Upper lobe of right lung (tissue), 1 donor: ENCODE data around the gene OLIG3. TPM values are rescaled to one million over a fixed set of nuclear protein-coding genes. Genes with fewer than 3 reads are reported as not detected.

Experiments used
- ATAC-seq: fragments of 200-7000 bp; cut with Tn5 transposase; one replicate; pipeline ENCODE4 v1.9.1; 2020; ENCODE audit warnings: mild to moderate bottlenecking, moderate library complexity
- DNase-seq: peaks from one replicate; pipeline ENCODE4 v3.0.0-alpha.2; 2020
- H3K27ac ChIP-seq: fragments of 200-600 bp; one replicate; pipeline ENCODE4 v1.8.0; 2022
- H3K27me3 ChIP-seq: fragments of 200-600 bp; one replicate; pipeline ENCODE4 v1.8.0; 2022; ENCODE audit warnings: mild to moderate bottlenecking
- H3K36me3 ChIP-seq: fragments of 200-600 bp; one replicate; pipeline ENCODE4 v1.8.0; 2022
- H3K4me1 ChIP-seq: fragments of 200-600 bp; one replicate; pipeline ENCODE4 v1.8.0; 2022
- H3K4me3 ChIP-seq: fragments of 200-600 bp; one replicate; pipeline ENCODE4 v1.8.0; 2022; ENCODE audit warnings: mild to moderate bottlenecking
- H3K9me3 ChIP-seq: fragments of 200-600 bp; one replicate; pipeline ENCODE4 v1.8.0; 2022
- CTCF ChIP-seq: fragments of 200-600 bp; IDR thresholded peaks from one replicate; pipeline ENCODE4 v1.8.0; 2022; ENCODE audit warnings: antibody characterized with exemption
- intact Hi-C: fragments of 100-400 bp; cut with DNase I; formaldehyde crosslinking; loops from one replicate; pipeline ENCODE4 v1.11.0; 2022
- total RNA-seq: library from RNA; stranded (reverse); fragmentation: NEBNext Ultra II Directional; extraction: Animal tissue kit (Norgen Biotek cat#: 25700); gene quantifications from one replicate; pipeline ENCODE4 v1.2.1, GENCODE V29; 2021
- donor health status: DM: no; HTN: yes; CAD: no; lungs with severe emphysema.

Gene OLIG3
- total RNA-seq, 1 donor from 2014 or later, result not detected

DNA sequence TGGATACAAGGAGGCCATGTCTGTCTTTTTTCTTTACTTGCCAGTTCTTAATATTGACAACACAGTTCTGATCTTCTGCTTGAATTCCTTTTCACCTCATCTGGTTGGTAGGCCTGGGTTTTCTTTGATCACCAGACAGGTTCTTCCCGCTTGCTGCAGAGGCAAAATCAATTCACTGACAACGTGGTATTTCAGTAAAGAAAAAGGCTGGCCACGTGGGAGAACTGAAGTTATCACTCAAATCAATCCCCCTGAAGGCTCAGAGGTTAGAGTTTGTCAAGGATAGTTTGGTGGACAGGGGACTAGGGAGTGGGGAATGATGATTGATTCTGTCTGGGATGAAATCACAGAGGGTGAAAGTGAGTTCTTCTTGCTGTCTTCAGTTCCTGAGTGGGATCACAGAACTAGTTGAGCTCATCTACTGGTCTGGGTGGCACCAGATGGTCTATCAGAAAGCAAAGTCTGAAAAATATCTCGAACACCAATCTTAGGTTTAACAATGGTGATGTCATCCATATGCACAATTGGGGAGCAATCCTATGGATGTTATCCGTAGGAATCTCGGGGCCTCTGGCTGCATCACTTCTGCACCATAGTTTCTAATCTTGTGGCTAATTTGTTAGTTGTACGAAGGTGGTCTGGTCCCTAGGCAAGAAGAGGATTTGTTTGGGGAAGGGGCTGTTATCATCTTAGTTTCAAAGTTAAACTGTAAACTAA, 37.3 kb upstream of the OLIG3 start:
- Histone ChIP-seq H3K9me3 (no peaks in the 10 kb centered on the region), H3K27ac (no peak overlapping the region), H3K4me3 (no peak overlapping the region), H3K4me1 (no peaks in the 10 kb centered on the region), H3K27me3 (peaks cover 6% of the 10 kb centered on the region), H3K36me3 (no peaks in the 10 kb centered on the region)
- intact Hi-C loops, result no loop called here
- ATAC-seq (no peak), DNase-seq (no peak)
- TF ChIP-seq CTCF, result no peak

DNA sequence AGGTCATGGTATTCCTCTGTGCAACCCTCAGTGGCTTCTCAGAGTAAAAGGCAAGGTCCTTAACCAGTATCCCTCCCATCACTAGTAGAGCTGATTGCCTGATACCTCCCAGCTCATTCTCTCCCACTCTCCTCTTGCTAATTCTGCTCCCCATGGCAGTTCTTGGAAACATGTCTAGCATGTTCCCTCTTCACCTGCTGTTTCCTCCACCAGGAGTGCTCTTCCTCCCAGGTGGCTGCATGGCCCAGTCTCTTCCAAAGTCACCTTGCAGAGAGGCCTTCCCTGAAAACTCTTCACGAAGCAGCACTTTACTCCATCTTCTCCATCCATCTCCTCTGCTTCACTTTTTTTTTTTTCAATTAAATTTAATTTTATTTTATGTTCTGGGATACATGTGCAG, 36.2 kb upstream of the OLIG3 start:
- peaks cover 6% of the 10 kb centered on the region for H3K27me3 ChIP-seq
- TF ChIP-seq CTCF, result no peak
- intact Hi-C loops, result no loop called here

DNA sequence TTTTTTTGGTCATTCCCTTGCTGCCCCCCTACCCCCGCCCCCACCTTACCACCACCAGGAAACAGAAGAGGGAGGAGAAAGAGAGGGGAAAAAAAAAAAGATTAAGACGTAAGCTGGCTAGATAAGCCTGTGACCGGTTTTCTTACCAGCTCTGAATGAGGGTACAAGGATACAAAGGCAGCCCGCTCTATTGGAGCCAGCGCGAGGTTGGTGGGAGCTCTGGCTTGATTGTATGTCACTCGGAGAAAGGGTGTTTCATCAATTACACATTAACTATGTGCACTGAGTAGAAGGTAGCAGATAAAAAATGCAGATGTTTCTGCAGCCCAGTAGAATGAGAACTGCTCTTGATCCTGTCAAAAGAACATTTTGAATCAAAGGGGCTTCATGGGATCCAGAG, 28.6 kb upstream of the OLIG3 start:
- TF ChIP-seq CTCF, result no peak
- no peaks in the 10 kb centered on the region for H3K4me1 ChIP-seq
- H3K27ac ChIP-seq, result no peak overlapping the region
- no peaks in the 10 kb centered on the region for H3K9me3 ChIP-seq
- peaks cover 14% of the 10 kb centered on the region for H3K27me3 ChIP-seq
- no peaks in the 10 kb centered on the region for H3K36me3 ChIP-seq
- DNase-seq, result no peak
- no peak overlapping the region for H3K4me3 ChIP-seq
- no peak for ATAC-seq
- intact Hi-C loops, result no loop called here

More for the DNA sequence above, 36.2 kb upstream of the OLIG3 start:
- H3K27ac ChIP-seq, result no peak overlapping the region
- no peak overlapping the region for H3K4me3 ChIP-seq
- DNase-seq (no peak), ATAC-seq (no peak)
- H3K36me3 ChIP-seq, result no peaks in the 10 kb centered on the region
- H3K4me1 ChIP-seq, result no peaks in the 10 kb centered on the region
- H3K9me3 ChIP-seq, result no peaks in the 10 kb centered on the region

DNA sequence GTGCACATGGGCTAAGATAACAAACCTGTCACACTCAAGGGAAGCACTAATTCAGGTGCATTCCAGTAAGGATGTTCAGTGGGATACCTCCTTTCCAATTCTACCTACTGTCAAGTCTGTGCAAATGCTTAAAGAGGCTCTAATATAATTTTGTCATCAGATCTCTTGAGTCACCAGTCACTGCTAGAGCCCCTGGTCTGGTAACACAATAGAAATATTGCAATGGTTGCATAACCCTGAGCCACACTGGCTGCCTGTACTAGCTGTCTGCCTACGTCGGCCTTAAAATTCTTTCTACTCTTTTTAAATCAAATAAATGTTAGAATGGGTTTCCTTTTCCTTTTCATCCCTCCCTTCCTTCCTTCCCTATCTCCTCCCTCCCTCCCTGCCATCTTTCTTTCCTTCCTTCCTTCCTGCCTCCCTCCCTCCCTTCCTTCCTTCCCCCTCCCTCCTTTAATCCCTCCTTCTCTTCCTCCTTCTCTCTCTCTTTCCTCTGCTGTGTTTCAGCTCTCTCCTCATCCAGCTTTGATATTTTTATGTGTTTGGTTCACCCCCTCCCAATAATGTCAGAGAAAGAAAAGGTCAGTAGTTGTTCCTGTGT, 28.1 kb upstream of the OLIG3 start:
- DNase-seq (no peak), ATAC-seq (no peak)
- Histone ChIP-seq H3K27me3 (peaks cover 14% of the 10 kb centered on the region), H3K4me1 (no peaks in the 10 kb centered on the region), H3K9me3 (no peaks in the 10 kb centered on the region), H3K27ac (no peak overlapping the region), H3K36me3 (no peaks in the 10 kb centered on the region), H3K4me3 (no peak overlapping the region)
- intact Hi-C loops, result no loop called here
- no peak for TF ChIP-seq CTCF

DNA sequence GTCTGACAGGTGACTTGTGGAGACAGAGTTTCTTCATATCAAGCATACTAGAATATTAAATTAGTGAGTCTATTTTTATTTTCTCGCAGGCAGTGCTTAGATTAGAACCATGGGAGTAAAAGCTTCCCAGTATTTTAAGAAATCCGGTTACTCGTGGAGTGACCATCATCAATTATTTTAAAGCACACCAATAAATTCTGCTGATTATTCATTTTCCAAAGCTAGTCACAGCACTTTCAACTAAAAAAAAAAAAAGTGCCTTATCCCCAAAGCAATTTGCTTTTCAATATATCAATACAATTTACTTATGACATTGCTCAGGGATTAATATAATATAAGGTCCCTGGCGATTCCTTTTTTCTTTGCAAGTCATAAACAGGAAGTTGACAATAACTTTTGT, 26.3 kb upstream of the OLIG3 start:
- no peaks in the 10 kb centered on the region for H3K4me1 ChIP-seq
- no peak for ATAC-seq
- H3K27me3 ChIP-seq, result peaks cover 29% of the 10 kb centered on the region
- no peak for TF ChIP-seq CTCF
- intact Hi-C loops, result no loop called here
- no peak overlapping the region for H3K27ac ChIP-seq
- no peaks in the 10 kb centered on the region for H3K9me3 ChIP-seq
- no peak for DNase-seq
- no peaks in the 10 kb centered on the region for H3K36me3 ChIP-seq
- H3K4me3 ChIP-seq, result no peak overlapping the region
